HG03571 (cell line): ENCODE results near the gene EPHB4.
"Not testable (repeated sequence)": the region's sequence is repeated elsewhere in the genome, so short reads cannot be mapped to it uniquely, and the experiment has no call there.

ENCODE experiments used
- ATAC-seq: cut with Tn5 transposase; IDR thresholded peaks from one replicate; pipeline ENCODE4 v1.9.1; 2021; ENCODE audit not compliant: unreplicated experiment

EPHB4 gene

DNA sequence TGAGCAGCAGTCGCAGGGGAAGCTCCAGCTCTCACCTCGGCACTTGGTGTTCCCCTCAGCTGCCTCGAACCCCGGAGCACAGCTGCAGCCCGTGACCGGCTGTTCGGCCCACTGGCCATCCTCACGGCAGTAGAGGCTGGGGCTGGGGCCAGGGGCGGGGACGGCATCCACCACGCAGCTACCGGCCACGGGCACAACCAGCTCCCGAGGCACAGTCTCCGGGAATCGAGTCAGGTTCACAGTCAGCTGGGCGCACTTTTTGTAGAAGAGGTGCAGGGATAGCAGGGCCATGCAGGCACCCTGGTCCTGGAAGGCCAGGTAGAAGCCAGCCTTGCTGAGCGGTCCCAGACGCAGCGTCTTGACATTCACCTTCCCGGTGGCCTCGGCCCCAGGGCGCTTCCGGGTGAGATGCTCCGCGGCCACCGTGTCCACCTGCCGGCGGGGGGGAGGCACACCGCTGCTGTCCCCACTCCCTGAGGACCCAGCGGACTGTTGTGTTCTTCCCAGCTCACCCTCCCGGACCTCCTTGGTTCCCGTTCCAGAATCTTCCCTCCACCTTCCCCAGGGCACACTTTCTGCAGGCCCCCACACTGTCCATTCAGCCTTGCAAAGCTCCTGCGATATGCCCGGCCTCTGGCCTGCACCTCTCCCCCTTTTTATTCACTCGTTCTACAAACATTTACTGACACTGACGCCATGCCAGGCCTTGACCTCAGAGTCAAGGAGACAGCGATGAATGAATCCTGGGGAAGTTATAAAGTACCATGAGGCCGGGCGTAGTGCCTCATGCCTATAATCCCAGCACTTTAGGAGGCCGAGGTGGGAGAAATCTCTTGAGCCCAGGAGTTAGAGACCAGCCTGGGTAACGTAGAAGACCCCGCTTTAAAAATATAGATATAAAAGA lies 4.8 kb downstream of the EPHB4 start:
- no peak for ATAC-seq

DNA sequence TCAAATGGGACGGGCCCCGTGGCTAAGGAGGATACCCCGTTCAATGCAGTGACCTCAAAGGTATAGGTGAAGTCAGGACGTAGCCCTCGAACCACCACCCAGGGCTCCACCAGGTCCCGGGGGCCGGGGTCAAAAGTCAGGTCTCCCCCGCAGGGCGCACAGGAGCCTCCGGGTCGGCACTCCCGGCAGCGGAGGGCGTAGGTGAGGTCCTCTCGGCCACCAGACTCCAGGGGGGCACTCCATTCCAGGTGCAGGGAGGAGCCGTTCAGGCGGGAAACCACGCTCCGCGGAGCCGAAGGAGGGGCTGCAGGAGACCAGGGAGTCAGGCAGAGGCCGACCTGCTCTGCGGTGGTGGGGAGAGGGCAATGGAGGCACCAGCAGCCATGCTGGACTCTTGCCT lies 7.7 kb downstream of the EPHB4 start:
- no peak for ATAC-seq

DNA sequence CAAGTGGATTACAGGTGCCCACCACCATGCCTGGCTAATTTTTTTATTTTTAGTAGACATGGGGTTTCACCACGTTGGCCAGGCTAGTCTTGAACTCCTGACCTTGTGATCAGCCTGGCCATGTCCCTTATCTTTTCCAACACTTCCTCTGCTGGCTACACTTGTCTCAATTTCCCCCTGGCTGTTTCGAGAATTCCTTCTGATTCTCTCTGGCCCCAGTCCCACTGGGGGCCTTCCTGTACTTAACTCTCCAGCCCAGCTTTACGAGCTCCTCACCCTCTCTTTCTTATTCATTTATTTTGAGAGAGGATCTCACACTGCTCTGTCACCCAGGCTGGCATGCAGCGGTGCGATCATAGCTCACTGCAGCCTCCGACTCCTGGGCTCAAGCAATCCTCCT lies 8.5 kb downstream of the EPHB4 start:
- ATAC-seq, result no peak

DNA sequence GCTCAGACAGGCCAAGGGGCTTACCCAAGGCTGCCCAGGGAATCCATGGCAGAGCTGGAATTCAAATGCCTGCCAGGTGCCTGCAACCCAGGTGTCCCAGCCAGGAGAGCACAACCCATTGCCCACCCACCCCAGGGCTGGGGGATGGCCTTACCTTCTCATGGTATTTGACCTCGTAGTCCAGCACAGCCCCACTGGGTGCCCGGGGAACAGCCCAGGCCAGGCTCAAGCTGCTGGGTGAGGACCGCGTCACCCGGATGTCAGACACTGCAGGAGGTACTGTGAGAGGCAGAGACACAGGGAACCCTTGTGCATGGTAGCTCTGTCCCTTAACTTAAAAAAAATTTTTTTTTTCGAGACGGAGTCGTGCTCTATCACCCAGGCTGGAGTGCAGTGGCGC lies 9.0 kb downstream of the EPHB4 start:
- no peak for ATAC-seq

DNA sequence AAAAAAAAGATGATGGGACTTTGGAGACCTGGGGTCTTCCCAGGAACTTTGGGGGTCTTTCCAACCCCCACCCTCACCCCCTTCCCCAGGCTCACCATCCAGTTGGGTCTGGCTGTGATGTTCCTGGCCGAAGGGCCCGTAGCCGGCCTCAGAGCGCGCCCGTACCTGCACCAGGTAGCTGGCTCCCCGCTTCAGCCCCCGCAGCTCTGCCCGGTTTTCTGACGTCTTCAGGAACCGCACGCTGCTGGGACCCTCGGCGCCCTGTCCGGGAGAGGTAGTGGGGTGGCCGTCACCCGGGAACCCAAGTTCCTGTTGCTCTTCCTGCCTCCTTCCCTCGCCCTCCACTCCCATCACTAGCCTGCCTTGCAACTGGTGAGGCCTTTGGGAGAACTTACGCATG lies 10.2 kb downstream of the EPHB4 start:
- ATAC-seq, result no peak

DNA sequence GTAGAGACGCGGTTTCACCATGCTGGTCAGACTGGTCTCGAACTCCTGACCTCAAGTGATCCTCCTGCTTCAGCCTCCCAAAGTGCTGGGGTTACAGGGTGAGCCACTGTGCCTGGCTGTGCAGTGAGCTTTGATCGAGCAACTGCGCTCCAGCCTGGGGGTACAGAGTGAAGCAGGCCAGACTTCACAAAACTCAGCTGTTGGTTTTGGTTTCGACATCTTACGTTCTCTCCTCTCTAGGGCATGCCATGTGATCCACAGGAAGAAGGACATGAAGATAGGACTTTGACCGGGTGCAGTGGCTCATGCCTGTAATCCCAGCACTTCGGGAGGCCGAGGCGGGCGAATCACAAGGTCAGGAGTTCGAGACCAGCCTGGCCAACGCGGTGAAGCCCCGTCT lies 10.8 kb downstream of the EPHB4 start:
- ATAC-seq, result not testable (repeated sequence)

DNA sequence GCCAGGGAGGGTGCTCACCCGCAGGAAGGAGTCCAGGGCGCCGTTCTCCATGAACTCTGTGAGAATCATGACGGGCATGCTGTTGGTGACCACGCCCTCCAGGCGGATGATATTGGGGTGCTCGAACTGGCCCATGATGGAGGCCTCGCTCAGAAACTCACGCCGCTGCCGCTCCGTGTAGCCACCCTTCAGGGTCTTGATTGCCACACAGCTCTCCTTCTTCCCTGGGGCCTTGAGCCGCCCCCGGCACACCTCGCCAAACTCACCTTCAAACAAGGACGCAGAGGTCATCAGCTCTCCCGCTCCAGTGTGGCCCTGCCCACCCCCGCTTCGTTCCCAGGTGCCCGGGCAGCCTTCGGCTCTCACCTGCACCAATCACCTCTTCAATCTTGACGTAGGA lies 14.6 kb downstream of the EPHB4 start:
- no peak for ATAC-seq

DNA sequence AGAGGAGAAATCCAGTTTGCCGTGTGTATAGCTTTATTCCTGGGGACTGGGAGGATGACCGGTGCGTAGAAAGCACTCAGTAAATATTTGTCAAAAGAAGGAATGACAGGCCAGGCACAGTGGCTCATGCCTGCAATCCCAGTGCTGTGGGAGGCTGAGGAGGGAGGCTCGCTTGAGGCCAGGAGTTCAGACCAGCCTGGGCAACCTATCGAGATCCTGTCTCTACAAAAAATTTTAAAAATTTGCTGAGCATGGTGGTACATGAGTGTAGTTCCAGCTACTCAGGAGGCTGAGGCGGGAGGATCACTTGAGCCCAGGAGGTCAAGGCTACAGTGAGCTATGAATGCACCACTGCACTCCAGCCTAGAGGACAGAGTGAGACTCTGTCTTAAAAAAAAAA lies 15.8 kb downstream of the EPHB4 start:
- no peak for ATAC-seq

DNA sequence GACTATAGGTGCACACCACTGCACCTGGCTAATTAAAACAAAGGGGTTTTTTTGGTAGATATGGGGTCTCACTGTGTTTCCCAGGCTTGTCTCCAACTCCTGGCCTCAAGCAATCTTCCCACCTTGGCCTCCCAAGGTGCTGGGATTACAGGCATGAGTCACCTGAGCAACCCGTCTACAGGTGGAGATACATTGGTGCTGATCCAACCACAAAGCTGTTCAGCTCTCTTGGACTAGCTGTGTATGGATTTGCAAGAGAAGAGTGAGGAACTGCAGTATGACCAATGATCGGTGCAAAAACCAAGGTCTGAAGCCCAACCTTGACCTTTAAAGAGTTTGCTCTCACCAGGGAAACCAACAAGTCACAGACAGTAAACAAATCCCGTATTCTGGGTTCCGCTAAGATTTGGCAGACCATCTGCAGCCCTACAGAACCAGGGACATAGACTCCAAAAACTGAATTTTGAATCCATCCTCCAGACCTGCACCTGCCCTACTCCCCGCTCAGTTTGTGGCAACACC lies 18.9 kb downstream of the EPHB4 start:
- no peak for ATAC-seq

DNA sequence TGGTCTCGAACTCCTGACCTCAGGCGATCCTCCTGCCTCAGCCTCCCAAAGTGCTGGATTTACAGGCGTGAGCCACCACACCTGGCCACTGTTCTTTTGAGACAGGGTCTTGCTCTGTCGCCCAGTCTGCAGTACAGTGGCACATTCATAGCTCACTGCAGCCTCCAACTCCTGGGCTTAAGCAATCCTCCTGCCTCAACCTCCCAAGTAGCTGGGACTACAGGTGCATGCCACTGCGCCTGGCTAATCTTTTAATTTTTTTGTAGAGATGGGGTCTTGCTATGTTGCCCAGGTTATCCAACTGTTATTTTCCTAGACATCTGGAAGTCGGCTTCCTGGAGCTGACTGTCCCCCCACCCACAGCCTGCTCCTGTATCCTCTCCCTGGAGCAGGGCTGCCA lies 20.4 kb downstream of the EPHB4 start:
- ATAC-seq, result not testable (repeated sequence)

DNA sequence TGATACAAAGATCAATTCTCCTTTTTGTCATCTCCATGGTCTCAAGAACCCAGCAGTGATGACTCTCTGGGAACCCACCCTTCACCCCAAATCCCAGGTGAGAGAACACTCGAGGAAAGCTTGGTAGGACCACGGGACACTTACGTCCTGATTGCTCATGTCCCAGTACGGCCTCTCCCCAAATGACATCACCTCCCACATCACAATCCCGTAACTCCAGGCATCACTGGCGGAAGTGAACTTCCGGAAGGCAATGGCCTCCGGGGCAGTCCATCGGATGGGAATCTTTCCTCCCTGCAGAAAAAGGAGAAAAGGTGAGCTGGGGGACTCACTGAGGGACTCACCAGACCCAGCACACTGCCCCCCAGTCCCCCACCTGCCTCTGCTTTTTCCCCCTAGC lies 21.0 kb downstream of the EPHB4 start:
- ATAC-seq, result no peak

DNA sequence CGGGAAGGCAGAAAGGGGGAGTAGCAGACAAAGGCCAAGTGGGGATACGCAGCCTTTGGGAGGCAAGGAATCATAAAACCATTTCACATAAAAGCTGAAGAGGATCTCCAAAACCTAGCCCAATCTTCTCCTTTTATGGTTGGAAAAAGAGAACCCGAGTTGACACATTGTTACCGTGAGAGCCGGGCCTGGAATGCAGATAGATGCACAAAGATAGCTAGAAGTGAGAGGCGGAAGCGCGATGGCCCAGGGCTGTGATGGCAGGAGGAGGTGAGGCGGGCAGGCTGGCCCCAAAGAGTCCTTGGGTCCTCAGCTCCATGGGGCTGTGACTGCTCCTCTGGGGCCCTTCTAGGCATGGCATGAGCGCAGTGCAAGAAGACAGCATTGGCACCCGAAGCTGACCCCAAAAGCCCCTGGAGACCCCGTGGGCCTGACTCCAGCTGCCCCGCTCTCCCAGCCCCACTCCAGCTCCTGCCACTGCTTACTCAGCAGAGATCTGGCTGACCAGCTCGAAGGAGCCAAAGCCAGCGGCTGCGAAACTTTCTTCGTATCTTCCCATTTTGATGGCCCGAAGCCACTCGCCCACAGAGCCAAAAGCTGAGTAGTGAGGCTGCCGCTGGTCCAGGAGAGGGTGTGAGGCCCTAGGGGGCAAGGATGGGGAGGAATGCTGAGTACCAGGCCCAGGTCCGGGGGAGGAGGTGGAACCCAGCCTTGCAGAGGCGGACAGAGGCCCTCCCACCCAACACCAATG lies 22.5 kb downstream of the EPHB4 start:
- no peak for ATAC-seq

DNA sequence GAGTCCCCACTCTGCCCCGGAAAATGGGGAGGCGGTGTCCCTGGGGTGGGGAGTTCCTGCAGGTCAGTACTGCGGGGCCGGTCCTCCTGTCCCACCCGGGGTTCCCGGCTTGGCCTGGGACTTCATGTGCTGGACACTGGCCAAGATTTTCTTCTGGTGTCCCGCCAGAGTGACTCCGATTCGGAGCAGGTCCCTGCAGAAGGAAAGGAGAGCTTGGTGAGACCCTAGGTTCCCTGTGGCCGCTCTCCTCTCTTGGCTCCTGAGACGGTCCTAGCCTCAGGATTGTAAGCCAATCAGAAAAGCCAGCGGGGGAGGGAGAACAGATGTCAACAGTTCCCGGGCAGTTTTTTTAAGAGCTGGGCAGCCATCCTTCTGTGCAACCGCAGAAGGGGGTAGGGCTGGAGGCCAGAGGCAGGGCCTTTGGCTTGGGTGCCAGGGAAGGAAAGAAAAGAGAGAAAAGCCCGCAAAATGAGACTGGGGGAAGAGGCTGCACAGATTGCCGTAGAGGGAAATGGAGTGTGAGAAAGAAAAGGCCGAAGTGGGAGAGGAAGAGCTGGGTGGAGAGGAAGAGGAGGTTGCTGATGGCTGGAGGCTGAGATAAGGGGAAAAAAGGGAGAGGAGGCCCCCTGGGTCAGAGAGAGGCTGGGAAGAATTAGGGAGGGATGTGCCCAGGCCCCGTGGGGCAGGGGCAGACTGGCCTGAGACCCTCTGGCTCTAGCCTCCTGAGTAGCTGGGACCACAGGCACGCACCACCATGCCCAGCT lies 23.7 kb downstream of the EPHB4 start:
- peak; percentile 99 for ATAC-seq

DNA sequence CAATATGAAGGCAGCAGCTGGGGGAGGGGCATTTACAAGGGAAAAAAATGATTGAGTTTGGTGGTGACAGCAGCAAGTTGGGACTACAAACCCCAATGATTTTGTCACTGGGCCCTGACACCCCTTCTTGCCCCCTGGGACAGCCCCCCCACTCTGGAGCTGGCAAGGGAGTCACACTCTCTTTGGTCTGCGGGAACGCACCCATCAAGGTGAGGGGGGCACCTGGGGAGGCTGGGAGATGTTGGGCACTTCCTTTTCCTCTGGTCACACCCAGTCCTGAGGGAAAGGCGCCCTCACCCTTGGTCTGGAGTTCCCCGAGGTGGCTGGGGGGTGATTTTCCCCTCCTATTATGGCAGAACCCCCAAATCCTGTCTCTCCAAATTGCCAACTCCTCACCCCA lies 24.4 kb downstream of the EPHB4 start:
- ATAC-seq, result no peak

DNA sequence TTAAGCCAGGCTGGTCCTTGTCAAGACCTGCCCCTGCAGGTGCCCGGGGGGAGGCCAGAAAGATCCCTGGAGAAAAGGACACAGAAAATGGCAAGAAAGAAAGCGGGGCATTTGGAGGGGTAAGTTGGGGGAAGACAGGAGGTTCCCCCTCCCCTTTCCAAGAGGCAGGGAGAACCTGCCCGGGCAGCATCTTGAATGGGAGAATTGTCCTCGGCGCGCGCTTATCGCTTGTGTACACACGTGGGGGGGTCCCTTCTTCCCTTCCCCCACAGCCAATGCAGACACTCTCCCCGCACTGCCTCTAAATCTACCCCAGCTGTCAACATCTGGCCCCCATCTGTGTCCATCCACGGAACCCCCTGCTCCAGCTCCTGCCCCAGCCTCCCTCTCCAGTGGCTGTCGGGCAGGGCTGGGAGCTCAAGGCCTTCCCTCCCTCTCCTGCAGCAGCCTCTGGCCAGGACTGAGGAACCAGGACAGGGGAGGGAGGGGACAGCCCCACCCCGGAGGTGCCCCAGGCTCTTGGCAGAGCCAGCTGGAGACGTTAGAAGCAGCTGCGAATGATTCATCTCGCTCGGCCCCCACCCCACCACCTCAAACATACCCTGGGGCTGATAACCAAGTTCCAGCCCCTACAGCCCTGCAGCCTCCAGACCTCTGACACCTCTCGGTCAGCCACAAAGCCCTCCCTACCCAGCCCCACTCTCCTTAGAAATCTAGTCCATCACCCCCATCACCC lies 25.3 kb downstream of the EPHB4 start:
- no peak for ATAC-seq

DNA sequence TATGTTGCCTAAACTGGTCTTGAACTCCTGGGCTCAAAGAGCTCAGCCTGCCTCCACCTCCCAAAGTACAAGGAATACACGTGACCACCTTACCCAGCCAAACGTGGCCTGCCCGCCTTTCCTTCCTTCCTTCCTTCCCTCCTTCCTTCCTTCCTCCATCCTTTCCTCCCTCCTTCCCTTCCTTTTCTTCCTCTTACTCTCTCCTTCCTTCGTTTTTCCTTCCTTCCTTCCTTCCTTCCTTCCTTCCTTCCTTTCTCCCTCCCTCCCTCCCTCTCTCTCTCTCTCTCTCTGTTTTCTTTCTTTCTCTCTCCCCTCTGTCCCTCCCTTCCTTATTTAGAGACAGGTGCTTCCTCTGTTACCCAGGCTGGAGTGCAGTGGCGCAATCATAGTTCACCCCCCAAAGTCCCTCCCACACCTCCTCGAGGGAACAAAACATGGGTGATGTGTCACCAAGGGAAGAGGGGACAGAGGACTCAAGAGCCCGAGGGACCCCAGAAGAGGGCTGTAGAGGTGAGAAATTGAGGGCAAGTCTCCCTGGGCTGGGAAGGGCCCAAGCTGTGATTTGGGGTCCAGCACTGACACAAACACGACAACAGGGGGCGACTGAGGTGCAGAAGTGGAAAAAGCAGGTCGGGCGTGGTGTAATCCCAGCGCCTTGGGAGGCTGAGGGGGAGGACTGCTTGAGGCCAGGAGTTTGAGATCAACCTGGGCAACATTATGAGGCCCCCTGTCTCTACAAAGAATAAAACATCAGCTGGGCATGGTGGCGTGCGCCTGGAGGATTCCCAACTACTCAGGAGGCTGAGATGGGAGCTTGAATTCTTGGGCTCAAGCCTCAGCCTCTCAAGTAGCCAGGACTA lies 28.1 kb downstream of the EPHB4 start:
- no peak for ATAC-seq

DNA sequence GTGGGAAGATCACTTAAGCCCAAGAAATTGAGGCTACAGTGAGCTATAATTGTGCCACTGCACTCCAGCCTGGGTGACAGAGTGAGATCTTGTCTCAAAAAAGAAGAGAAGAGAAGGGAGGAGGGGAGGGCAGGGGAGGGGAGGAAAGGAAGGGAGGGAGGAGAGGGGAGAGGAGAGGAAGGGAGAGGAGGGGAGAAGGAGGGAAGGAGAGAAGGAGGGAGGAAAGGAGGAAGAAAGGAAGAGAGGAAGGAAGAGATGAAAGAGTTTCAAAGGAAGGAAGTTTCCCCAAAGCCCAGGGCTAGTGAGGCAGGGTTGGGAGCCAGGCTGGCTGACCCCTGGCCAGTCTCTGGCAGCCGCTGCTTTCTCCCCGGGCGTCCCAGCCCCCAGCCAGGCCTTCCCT lies 32.6 kb downstream of the EPHB4 start:
- no peak for ATAC-seq

DNA sequence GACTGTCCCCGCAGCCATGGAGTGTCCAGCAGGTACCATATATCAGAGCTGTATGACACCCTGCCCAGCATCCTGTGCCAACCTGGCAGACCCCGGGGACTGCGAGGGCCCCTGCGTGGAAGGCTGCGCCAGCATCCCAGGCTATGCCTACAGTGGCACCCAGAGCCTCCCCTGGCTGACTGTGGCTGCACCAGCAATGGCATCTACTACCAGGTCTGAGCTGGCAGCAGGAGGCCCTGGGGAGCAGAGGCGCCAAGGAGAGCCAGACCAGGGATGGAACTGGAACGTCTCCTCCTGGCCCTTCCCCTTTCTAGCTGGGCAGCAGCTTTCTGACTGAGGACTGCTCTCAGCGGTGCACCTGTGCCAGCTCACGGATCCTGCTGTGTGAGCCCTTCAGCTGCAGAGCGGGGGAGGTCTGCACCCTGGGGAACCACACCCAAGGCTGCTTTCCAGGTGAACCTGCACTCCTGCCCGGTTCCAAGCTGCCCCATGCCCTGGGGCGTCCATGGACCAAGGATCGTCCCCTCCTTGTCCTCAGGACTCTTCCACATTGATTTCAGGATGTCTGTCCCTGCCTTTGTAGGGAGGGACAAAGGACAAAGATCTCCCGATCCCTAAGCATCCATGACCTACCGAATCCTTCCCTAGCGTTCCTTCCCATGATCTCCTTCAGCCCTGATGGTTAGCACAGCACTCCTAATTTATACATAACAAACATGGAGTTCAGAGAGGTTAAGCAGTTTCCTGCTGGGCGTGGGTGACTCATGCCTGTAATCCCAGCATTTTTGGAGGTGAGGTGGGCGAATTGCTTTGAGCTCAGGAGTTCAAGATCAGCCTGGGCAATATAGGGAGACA lies 33.3 kb downstream of the EPHB4 start:
- ATAC-seq, result no peak
